HG03571 (cell line): ENCODE data around the gene CD247.

Source experiments
- ATAC-seq: cut with Tn5 transposase; IDR thresholded peaks from one replicate; pipeline ENCODE4 v1.9.1; 2021; ENCODE audit not compliant: unreplicated experiment

CD247 gene

GRCh38 chr1:167542109-167543032, 24.0 kb upstream of the CD247 start:
- no peak for ATAC-seq

GRCh38 chr1:167541610-167542009, 23.3 kb upstream of the CD247 start:
- no peak for ATAC-seq

GRCh38 chr1:167541003-167541402, 22.7 kb upstream of the CD247 start:
- no peak for ATAC-seq

- no peak for ATAC-seq
Observed at GRCh38 chr1:167538657-167539056, 20.3 kb upstream of the CD247 start.

- ATAC-seq, result no peak
Observed at GRCh38 chr1:167533851-167534300, 15.5 kb upstream of the CD247 start.

GRCh38 chr1:167532964-167533824, 14.9 kb upstream of the CD247 start:
- no peak for ATAC-seq

GRCh38 chr1:167532375-167532774, 14.0 kb upstream of the CD247 start:
- no peak for ATAC-seq

- ATAC-seq, result no peak
Observed at GRCh38 chr1:167529829-167530474, 11.6 kb upstream of the CD247 start.

- no peak for ATAC-seq
Observed at GRCh38 chr1:167528057-167528728, 9.9 kb upstream of the CD247 start.

GRCh38 chr1:167526667-167527383, 8.5 kb upstream of the CD247 start:
- no peak for ATAC-seq

- ATAC-seq, result no peak
Observed at GRCh38 chr1:167524651-167525050, 6.3 kb upstream of the CD247 start.

GRCh38 chr1:167522246-167522645, 3.9 kb upstream of the CD247 start:
- ATAC-seq, result no peak

- no peak for ATAC-seq
Observed at GRCh38 chr1:167520711-167521206, 2.4 kb upstream of the CD247 start.

GRCh38 chr1:167517535-167518330, 596 bp downstream of the CD247 start:
- ATAC-seq, result no peak

- no peak for ATAC-seq
Observed at GRCh38 chr1:167516404-167517388, 1.6 kb downstream of the CD247 start.

GRCh38 chr1:167515893-167516321, 2.4 kb downstream of the CD247 start:
- no peak for ATAC-seq

GRCh38 chr1:167515461-167515860, 2.9 kb downstream of the CD247 start:
- no peak for ATAC-seq

GRCh38 chr1:167514288-167514687, 4.0 kb downstream of the CD247 start:
- no peak for ATAC-seq
